Transverse colon (tissue), 4 donors: ENCODE results near the gene PQBP1.

ENCODE experiments used
- POLR2A ChIP-seq: fragments of 450-650 bp; IDR thresholded peaks from one replicate; pipeline ENCODE4 v1.6.1; 2016; ENCODE audit warnings: antibody characterized with exemption, mild to moderate bottlenecking, moderate library complexity
- POLR2AphosphoS5 ChIP-seq, 3 donors: sonication (generic); formaldehyde crosslinking; IDR thresholded peaks; one replicate each; pipeline ENCODE4 v1.6.1; 2016; ENCODE audit warnings: antibody characterized with exemption in 3 of 3
- TF ChIP-seq, protein P1 (sequence below), 5 experiments: fragments of 200-600 bp in 3 of 5; fragments of 450-650 bp in 2 of 5; sonication (generic) in 3 of 5; IDR thresholded peaks; 1 replicate in 2 of 5; 2 replicates in 3 of 5; pipeline ENCODE4 v1.5.1; 2016 to 2017; ENCODE audit warnings: antibody characterized with exemption in 5 of 5, inconsistent platforms in 3 of 5, mild to moderate bottlenecking in 2 of 5, moderate library complexity in 1 of 5

DNA sequence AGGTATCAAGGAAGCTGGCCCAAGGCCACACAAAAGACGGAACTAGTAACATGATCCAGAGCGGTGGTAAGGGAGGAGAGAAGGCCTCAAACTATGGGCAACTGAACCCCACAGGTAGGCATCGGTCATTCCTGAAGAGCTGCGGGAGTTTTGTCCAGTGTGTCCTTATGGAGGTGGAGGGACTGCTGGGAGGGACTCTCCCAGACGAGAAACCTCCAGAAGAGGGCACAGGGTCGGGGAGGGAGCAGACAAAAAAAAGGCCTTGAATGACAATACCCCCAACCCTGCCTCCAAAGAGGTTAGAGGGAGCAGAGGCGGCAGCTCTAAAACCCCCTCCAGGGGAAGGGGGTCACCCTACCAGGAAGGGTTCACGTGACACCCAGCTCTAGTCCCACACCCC lies 6.5 kb downstream of the PQBP1 start:
- TF ChIP-seq, protein P1, sequence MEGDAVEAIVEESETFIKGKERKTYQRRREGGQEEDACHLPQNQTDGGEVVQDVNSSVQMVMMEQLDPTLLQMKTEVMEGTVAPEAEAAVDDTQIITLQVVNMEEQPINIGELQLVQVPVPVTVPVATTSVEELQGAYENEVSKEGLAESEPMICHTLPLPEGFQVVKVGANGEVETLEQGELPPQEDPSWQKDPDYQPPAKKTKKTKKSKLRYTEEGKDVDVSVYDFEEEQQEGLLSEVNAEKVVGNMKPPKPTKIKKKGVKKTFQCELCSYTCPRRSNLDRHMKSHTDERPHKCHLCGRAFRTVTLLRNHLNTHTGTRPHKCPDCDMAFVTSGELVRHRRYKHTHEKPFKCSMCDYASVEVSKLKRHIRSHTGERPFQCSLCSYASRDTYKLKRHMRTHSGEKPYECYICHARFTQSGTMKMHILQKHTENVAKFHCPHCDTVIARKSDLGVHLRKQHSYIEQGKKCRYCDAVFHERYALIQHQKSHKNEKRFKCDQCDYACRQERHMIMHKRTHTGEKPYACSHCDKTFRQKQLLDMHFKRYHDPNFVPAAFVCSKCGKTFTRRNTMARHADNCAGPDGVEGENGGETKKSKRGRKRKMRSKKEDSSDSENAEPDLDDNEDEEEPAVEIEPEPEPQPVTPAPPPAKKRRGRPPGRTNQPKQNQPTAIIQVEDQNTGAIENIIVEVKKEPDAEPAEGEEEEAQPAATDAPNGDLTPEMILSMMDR (IDR thresholded peaks at IDR 0.05) = no peak
- TF ChIP-seq POLR2A (no peak), POLR2AphosphoS5 (IDR thresholded peaks at IDR 0.05) (no peak)
